Cardiac septum (tissue), 1 donor: ENCODE results near the gene CNKSR3. TPM values are rescaled to one million over a fixed set of nuclear protein-coding genes. Genes with fewer than 3 reads are reported as not detected.

Experiments used
- DNase-seq: peaks from one replicate; pipeline ENCODE4 v3.0.0-alpha.2; 2020; ENCODE audit warnings: low spot score
- intact Hi-C: fragments of 100-400 bp; cut with DNase I; formaldehyde crosslinking; loops from one replicate; pipeline ENCODE4 v1.14.0; 2022
- total RNA-seq: library from RNA; stranded (reverse); fragmentation: NEBNext Ultra II Directional; extraction: Animal tissue kit (Norgen Biotek cat#: 25700); gene quantifications from one replicate; pipeline ENCODE4 v1.2.1, GENCODE V29; 2021
- donor health status: DM: no; HTN: no; CAD: no.

The CNKSR3 gene
- total RNA-seq, 1 donor from 2014 or later: 34.4 TPM

DNA sequence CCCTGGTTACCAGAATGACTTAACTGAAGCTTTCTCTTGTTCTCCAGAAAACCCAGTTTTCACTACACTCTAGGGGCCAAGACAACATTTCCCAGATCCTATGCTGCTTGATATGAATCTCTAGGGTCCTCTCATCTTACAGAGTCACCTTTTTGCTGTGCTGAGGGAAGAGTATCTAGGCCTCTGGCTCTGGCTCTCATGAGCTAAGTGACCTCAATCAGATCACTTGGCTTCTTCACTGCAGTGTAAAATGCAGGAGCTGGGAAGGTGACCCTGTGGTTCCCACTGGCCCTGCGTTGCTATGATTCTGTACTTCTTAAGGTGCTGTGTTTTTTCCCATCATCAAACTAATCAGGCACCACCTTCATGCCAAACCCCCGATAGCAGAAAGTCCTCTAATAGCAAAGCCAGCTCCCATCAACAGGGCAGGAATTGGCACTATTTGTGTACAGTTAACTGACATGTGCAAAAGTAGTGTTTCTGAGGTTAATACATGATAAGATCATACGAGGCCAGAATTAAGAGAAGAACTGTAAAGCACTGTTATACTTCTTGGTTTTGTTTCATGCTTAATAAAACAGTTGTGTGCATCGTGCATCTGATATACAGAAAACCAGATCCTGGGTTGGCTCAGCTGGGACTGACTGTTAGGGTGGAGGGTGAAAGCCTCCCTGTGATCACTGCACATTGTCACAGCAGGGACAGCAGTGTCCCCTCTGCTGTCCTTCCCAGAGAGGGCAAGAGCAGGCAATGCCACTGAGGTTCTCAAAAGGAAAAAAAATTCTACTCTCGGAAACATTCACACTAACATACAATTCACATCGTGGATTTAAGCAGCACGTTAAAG, 46.7 kb downstream of the CNKSR3 start:
- intact Hi-C loops: no loop called here
- no peak for DNase-seq

DNA sequence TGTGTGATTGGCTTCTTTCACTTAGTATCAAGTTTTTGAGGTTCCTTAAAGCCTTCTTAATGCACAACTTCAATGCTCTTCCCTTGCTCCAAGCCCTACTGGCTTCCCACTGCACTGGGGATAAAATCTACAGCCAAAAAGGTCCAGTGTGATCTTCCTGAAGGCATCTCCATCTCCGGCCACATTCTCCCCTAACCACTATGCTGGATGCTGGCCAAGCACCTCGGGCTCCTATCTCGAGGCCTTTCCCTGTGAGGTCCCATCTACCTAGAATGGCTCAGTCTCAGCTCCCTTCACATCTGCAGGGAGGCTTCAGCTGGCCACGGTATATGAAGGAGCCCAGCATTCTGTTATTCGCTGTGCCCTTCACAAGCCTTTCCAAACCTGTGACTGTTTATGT, 48.1 kb downstream of the CNKSR3 start:
- intact Hi-C loops: no loop called here
- no peak for DNase-seq

DNA sequence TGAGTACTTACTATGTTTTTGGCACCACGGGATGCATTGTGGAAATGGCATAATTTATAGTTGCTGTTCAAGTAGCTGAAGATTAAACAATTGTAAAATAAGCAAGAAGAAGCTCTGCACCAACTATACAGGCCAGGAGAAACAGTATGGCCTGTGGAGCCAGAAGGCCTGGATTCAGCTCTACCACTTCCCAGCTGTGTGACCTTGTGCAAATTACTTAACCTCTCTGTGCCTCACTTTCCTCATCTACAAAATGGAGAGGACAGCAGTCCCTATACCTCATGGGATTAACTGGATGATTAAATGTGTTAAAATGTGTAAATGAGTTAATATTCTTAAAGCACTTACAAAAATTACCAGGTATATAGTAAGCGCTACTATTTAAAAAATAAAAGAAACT, 49.1 kb downstream of the CNKSR3 start:
- no peak for DNase-seq
- intact Hi-C loops: no loop called here

DNA sequence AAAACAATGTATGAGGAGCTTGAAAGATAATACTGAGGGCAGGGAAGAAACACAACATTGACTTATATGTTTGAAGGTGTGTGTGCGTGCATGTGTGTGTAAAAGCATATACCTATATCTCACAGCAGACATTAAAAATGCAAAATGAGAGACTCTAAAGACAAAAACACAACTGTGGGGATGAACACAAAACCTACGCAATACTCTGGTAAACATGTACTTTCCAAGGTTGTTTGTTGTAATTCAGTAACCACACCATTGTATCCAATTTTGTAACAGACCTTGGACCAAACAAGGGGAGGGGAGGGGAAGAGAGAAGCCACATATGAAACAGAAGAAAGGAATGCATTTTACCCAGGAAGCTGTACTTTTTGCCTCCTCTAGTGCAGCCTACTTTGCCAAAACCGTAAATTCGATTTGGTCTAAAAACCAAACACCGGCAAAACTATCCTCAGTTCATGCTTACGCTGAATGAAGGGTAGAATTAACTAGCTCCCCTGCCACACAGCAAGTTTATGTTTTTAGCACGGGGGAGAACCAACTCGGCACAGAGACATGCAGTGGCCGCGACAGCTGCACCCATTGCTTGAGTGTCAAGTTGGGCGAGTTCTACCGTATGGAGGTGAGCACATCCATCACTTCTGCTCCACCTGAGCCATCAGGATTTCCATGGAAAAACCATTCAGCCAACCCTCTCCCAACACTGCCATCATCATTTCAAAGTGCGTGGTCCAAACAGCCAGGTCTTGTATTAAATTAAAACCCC, 50.0 kb downstream of the CNKSR3 start:
- intact Hi-C loops: no loop called here
- DNase-seq: no peak

- intact Hi-C loops: no loop called here
- no peak for DNase-seq
Measured at GRCh38 chr6:154459513-154459912, 51.0 kb downstream of the CNKSR3 start.

DNA sequence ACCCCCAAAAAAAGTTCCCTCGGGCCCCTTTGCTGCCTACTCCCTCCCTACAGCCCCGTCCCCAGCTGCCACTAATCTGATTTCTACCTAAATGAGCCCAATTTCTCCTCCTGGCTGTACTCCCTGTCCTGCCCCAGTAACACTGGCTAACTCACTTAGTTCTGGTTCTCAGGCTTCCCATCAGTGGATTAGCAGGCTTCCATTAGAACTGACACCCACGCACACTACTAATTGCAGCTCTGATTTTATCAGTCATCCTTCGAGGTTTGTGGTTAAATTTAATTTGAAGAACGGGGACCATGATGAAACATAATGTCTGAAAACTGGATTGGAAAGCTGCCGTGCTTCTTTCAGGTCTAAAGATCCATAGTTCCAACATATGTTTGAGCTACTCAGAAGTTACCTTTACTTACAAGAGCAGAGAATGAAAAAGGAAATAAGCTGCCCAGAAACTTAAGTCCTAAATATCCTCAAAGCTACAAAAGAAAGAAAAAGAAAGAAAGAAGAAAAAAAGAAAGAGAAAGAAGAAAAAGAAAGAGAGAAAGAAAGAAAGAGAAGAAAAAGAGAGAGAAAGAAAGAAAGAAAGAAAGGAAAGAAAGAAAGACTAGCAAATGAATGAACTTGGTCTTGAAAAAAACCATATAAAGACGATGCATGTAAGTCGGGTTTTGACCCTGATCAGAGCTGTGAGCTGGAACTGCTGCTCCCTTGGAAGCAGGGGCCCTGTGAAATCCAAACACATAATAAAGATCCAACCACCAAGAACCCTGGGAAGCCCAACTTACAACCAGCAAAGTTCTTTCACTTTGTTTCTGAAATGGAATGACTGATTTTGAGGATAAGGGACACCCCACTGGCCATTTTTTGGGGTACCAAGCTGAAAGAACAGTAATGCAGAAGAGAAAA, 51.7 kb downstream of the CNKSR3 start:
- intact Hi-C loops: no loop called here
- no peak for DNase-seq

GRCh38 chr6:154457881-154458284, 52.6 kb downstream of the CNKSR3 start:
- no peak for DNase-seq
- intact Hi-C loops: no loop called here

GRCh38 chr6:154457046-154457713, 53.3 kb downstream of the CNKSR3 start:
- no peak for DNase-seq
- intact Hi-C loops: no loop called here

DNA sequence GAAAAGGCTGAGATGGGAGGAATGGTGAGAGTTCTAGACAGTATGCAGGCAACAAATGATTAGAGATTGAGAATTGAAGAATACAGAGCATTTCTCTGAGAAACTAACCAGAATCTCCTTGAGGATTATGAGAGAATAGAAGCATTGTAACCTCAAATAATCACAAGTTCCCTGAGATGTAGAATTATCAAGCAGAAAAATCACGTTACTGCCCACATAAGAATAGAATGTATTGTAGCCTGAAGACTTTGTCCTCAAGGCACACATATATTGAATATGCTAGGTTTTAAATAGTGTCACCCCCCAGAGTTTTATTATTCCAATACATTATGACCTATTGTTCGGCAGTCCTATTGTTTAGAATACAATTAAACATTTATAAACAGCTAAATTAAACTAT, 57.2 kb downstream of the CNKSR3 start:
- no peak for DNase-seq
- intact Hi-C loops: no loop called here

GRCh38 chr6:154450498-154450897, 60.0 kb downstream of the CNKSR3 start:
- intact Hi-C loops: no loop called here
- DNase-seq: no peak

- no peak for DNase-seq
- intact Hi-C loops: no loop called here
Measured at GRCh38 chr6:154448448-154449096, 61.9 kb downstream of the CNKSR3 start.

- DNase-seq: no peak
- intact Hi-C loops: no loop called here
Measured at GRCh38 chr6:154447954-154448353, 62.5 kb downstream of the CNKSR3 start.

GRCh38 chr6:154446984-154447383, 63.5 kb downstream of the CNKSR3 start:
- DNase-seq: no peak

DNA sequence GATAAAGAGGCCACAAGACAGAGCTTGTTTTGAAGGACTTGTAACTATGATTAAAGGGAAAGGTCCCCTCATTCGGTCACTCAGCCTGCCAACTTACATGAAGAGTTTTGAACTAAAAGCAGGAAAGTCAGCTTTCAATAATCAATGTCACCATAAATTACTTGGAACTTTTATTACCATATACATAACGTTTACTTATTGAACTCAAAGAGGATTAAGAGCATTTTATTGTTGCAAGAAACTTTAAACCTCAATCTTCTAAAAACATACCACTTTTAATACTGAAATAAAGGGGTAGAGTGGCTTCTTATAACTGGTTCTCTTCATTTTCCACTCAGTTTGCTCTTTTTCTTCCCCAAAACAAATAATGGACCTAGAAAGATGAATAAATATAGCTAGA, 65.1 kb downstream of the CNKSR3 start:
- intact Hi-C loops: no loop called here

More at GRCh38 chr6:154446984-154447383, 63.5 kb downstream of the CNKSR3 start:
- intact Hi-C loops: no loop called here

GRCh38 chr6:154441995-154442310, 68.5 kb downstream of the CNKSR3 start:
- DNase-seq: no peak
- intact Hi-C loops: no loop called here

More for the DNA sequence above, 65.1 kb downstream of the CNKSR3 start:
- DNase-seq: no peak

DNA sequence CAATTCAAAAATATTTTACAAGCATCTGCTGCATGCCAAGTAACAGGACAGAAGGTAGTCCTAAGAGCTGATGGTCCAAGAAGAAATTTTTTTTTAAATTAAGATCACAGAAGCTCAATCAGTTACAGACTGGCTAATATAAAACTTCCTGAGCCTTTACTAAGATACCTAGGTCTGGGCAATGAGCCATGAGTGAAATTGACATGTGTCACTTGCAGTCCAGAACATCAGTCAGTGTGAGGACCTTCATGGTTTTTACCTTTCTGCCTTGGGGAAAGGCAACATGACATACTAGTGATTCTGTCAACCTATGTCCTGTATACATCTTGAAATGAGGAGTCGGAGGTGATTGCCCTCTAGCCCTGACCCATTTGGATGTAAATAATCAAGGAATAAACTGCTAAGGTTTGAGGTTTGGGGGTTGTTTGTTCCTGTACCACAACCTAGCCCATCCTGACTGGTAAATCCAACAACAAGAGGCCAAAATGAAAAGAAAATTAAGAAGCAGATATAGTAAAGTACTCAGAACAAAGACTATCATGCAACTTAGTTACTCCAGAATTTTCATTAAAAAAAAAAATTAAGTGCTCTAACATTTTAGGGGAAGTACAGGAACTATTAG, 70.0 kb downstream of the CNKSR3 start:
- intact Hi-C loops: no loop called here
- DNase-seq: no peak

DNA sequence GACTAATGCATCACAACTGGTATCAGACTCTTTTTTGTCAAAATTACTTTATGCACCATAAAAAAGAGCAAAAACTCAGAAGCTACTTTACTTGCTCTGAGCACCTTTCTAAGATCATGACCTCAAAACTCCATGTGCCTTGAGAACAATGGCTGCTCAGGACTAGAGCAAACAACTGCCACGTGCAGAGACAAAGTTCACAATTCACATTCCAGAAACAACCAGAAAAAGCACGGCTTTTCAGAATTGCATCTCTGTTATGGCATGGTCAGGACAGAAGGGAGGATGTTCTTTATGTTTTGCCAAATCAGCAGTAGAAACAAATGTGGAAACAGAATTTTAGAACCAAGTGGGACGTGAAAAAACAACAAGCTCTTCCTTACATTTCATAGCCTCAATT, 70.5 kb downstream of the CNKSR3 start:
- intact Hi-C loops: no loop called here
- no peak for DNase-seq

- intact Hi-C loops: no loop called here
- DNase-seq: no peak
Measured at GRCh38 chr6:154438882-154439415, 71.5 kb downstream of the CNKSR3 start.
